Spleen (tissue), 11 donors: ENCODE data around the gene SDK1. TPM values are rescaled to one million over a fixed set of nuclear protein-coding genes. Genes with fewer than 3 reads are reported as not detected.

Experiments used
- DNase-seq: peaks from one replicate; pipeline ENCODE4 v3.0.0-alpha.2; 2020
- H3K27ac ChIP-seq, 8 donors: fragments of 200-600 bp; sonication (generic) in 7 of 8; 1 replicate in 4 of 8; 2 replicates in 4 of 8; pipeline versions ENCODE4 v1.5.0 to v1.8.0; 2016 to 2021; ENCODE audit warnings: inconsistent platforms in 4 of 8, mild to moderate bottlenecking in 4 of 8, moderate library complexity in 1 of 8
- H3K27me3 ChIP-seq, 7 donors: fragments of 200-600 bp; sonication (generic) in 6 of 7; replicated peaks in 1 of 7; 1 replicate in 4 of 7; 2 replicates in 3 of 7; pipeline versions ENCODE4 v1.5.0 to v1.8.0; 2016 to 2021; ENCODE audit warnings: inconsistent platforms in 3 of 7, mild to moderate bottlenecking in 1 of 7
- H3K36me3 ChIP-seq, 6 donors: fragments of 200-600 bp; sonication (generic) in 5 of 6; 1 replicate in 4 of 6; 2 replicates in 2 of 6; pipeline versions ENCODE4 v1.5.0 to v1.8.0; 2016 to 2021; ENCODE audit warnings: inconsistent platforms in 2 of 6
- H3K4me1 ChIP-seq, 6 donors: fragments of 200-600 bp; sonication (generic) in 5 of 6; 1 replicate in 3 of 6; 2 replicates in 3 of 6; pipeline versions ENCODE4 v1.5.0 to v1.8.0; 2016 to 2021; ENCODE audit warnings: inconsistent platforms in 3 of 6
- H3K4me3 ChIP-seq, 8 donors: fragments of 200-600 bp; sonication (generic) in 7 of 8; 1 replicate in 4 of 8; 2 replicates in 4 of 8; pipeline versions ENCODE4 v1.5.0 to v1.8.0; 2016 to 2021; ENCODE audit warnings: inconsistent platforms in 4 of 8, mild to moderate bottlenecking in 4 of 8, moderate library complexity in 2 of 8
- H3K9me3 ChIP-seq, 8 donors: fragments of 200-600 bp; sonication (generic) in 7 of 8; 1 replicate in 4 of 8; 2 replicates in 4 of 8; pipeline versions ENCODE4 v1.5.0 to v1.8.0; 2016 to 2021; ENCODE audit warnings: inconsistent platforms in 4 of 8
- CTCF ChIP-seq, 11 experiments: fragments of 200-600 bp in 7 of 11; fragments of 450-650 bp in 4 of 11; sonication (generic) in 4 of 11; IDR thresholded peaks in 8 of 11; conservative IDR thresholded peaks in 3 of 11; 1 replicate in 7 of 11; 2 replicates in 4 of 11; pipeline versions ENCODE4 v1.4.0 to v1.8.0; 2016 to 2021; ENCODE audit warnings: antibody characterized with exemption in 11 of 11, inconsistent platforms in 4 of 11, mild to moderate bottlenecking in 1 of 11
- POLR2A ChIP-seq, 3 donors: fragments of 450-650 bp; IDR thresholded peaks; one replicate each; pipeline ENCODE4 v1.5.1; 2017; ENCODE audit warnings: antibody characterized with exemption in 3 of 3, mild to moderate bottlenecking in 1 of 3
- POLR2AphosphoS5 ChIP-seq, 3 donors: sonication (generic); formaldehyde crosslinking; IDR thresholded peaks; one replicate each; pipeline ENCODE4 v1.5.1; 2017; ENCODE audit warnings: antibody characterized with exemption in 3 of 3
- WGBS, 5 donors: extraction: QIAGEN DNeasy Blood & Tissue Kit in 3 of 5; methylation state at CpG; one replicate each; pipeline versions ENCODE4 v1.1.5 to v1.1.7; 2013 to 2018; 5-methylcytosine and 5-hydroxymethylcytosine counted together
- intact Hi-C: fragments of 100-400 bp; cut with DNase I; formaldehyde crosslinking; loops from one replicate; pipeline ENCODE4 v1.15.0; 2023; ENCODE audit warnings: low total_unique reads
- polyA plus RNA-seq, 3 donors: library from polyadenylated mRNA; stranded (reverse); fragments of 200-250 nt; gene quantifications; one replicate each; pipeline ENCODE4 v1.2.1, GENCODE V29; 2013
- total RNA-seq, 7 donors: library from RNA; depleted of rRNA in 3 of 7; stranded (reverse); fragments of >200 nt in 3 of 7; fragmentation: NEBNext Ultra II Directional in 4 of 7; extraction: Animal tissue kit (Norgen Biotek cat#: 25700) in 4 of 7; gene quantifications; one replicate each; pipeline versions ENCODE4 v1.1.0 to v1.2.1, GENCODE V29; 2016 to 2021
- donor health status: healthy with polysubstance abuse.
- donor health status: DM: no; HTN: no; CAD: no; lungs with moderate emphysema.
- donor health status: DM: no; HTN: no; CAD: no.
- donor health status: Bipolar disorder and iron deficiency.
- donor health status: healthy.
- donor health status: DM: no; HTN: no; CAD: no.
- donor health status: DM: yes; HTN: yes; CAD: no.

SDK1 gene
- total and polyA plus RNA-seq, 10 donors, result 3.2 to 54.1 (median 35.1) TPM

- 87 to 94% (median 92%) methylated on average over 10 of the region's 10 CpGs for WGBS, 5 donors
- Histone ChIP-seq H3K27me3 (no peaks in the 10 kb centered on the region), H3K4me3 (no peak overlapping the region), H3K9me3 (no peaks in the 10 kb centered on the region), H3K36me3 (no peaks in the 10 kb centered on the region), H3K4me1 (peaks cover 0 to 4% (median 0%) of the 10 kb centered on the region in 6 donors), H3K27ac (no peak overlapping the region)
- TF ChIP-seq CTCF (IDR thresholded peaks at IDR 0.05 in 8 of 11, conservative IDR thresholded peaks at IDR 0.05 in 3 of 11) (no peak), POLR2AphosphoS5 (IDR thresholded peaks at IDR 0.05) (no peak), POLR2A (IDR thresholded peaks at IDR 0.05) (no peak)
- intact Hi-C loops, result no loop called here
- no peak for DNase-seq
These were observed 726.0 kb downstream of the SDK1 start for GRCh38 chr7:4026941-4027486.

GRCh38 chr7:4028221-4028620 lies 727.2 kb downstream of the SDK1 start:
- H3K27me3 ChIP-seq, result no peaks in the 10 kb centered on the region
- no peak overlapping the region for H3K27ac ChIP-seq
- intact Hi-C loops, result no loop called here
- no peak overlapping the region for H3K4me3 ChIP-seq
- no peaks in the 10 kb centered on the region for H3K36me3 ChIP-seq
- no peak for TF ChIP-seq CTCF (IDR thresholded peaks at IDR 0.05 in 8 of 11, conservative IDR thresholded peaks at IDR 0.05 in 3 of 11)
- no peak for TF ChIP-seq POLR2AphosphoS5 (IDR thresholded peaks at IDR 0.05)
- TF ChIP-seq POLR2A (IDR thresholded peaks at IDR 0.05), result no peak
- DNase-seq, result no peak
- WGBS, 5 donors, result 46 to 78% (median 76%) methylated on average over 4 of the region's 4 CpGs
- H3K9me3 ChIP-seq, result no peaks in the 10 kb centered on the region
- H3K4me1 ChIP-seq, result no peaks in the 10 kb centered on the region

GRCh38 chr7:4029941-4030340 lies 728.9 kb downstream of the SDK1 start:
- Histone ChIP-seq H3K36me3 (no peaks in the 10 kb centered on the region), H3K9me3 (no peaks in the 10 kb centered on the region), H3K4me1 (no peaks in the 10 kb centered on the region), H3K27me3 (no peaks in the 10 kb centered on the region), H3K27ac (no peak overlapping the region), H3K4me3 (no peak overlapping the region)
- TF ChIP-seq POLR2A (IDR thresholded peaks at IDR 0.05) (no peak), POLR2AphosphoS5 (IDR thresholded peaks at IDR 0.05) (no peak), CTCF (IDR thresholded peaks at IDR 0.05 in 8 of 11, conservative IDR thresholded peaks at IDR 0.05 in 3 of 11) (no peak)
- WGBS, 5 donors, result 87 to 93% (median 91%) methylated on average over 10 of the region's 10 CpGs
- intact Hi-C loops, result no loop called here
- no peak for DNase-seq

- H3K36me3 ChIP-seq, result no peaks in the 10 kb centered on the region
- H3K27me3 ChIP-seq, result no peaks in the 10 kb centered on the region
- H3K9me3 ChIP-seq, result no peaks in the 10 kb centered on the region
- DNase-seq, result no peak
- no peak overlapping the region for H3K27ac ChIP-seq
- TF ChIP-seq CTCF (IDR thresholded peaks at IDR 0.05 in 8 of 11, conservative IDR thresholded peaks at IDR 0.05 in 3 of 11) (no peak), POLR2A (IDR thresholded peaks at IDR 0.05) (no peak), POLR2AphosphoS5 (IDR thresholded peaks at IDR 0.05) (no peak)
- intact Hi-C loops, result no loop called here
- H3K4me3 ChIP-seq, result no peak overlapping the region
- WGBS, 5 donors, result 88 to 98% (median 93%) methylated on average over 14 of the region's 14 CpGs
- H3K4me1 ChIP-seq, result no peaks in the 10 kb centered on the region
These were observed 729.4 kb downstream of the SDK1 start for GRCh38 chr7:4030346-4030950.
